ENCODE data around the gene BANP. TPM values are rescaled to one million over a fixed set of nuclear protein-coding genes. Genes with fewer than 3 reads are reported as not detected.

Gene BANP
- total RNA-seq, 1 experiment from 2014 or later, result 34.5 TPM

DNA sequence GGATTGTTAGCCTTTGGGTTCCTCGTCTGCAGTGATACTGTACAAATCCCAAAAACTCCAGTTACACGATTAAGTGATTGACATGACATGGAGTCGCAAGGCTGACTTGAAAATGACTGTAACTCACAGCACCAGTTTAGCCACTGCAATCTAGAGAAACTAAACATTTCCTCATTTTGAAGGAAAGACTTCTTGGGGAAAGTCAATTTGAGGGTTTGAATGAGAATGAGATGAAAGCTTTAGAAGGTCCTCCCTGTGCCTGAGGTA, 4.8 kb downstream of the BANP start (continued):
- TF ChIP-seq AFF4 (CRISPR knock-in tag; IDR thresholded peaks at IDR 0.05; ENCODE audit: borderline replicate concordance) (no peak), GABPB1 (CRISPR knock-in tag; IDR thresholded peaks at IDR 0.05) (no peak), CBFB (CRISPR knock-in tag; IDR thresholded peaks at IDR 0.05; ENCODE audit: low read depth) (no peak), EMX1 (CRISPR knock-in tag; IDR thresholded peaks at IDR 0.05) (no peak), ELF4 (CRISPR knock-in tag; IDR thresholded peaks at IDR 0.05; ENCODE audit: low read depth) (no peak), ZBTB21 (CRISPR knock-in tag; IDR thresholded peaks at IDR 0.05; ENCODE audit: borderline replicate concordance) (no peak), TEAD1 (CRISPR knock-in tag; IDR thresholded peaks at IDR 0.05) (no peak), E2F1 (CRISPR knock-in tag; IDR thresholded peaks at IDR 0.05) (no peak), TCF7 (CRISPR knock-in tag; IDR thresholded peaks at IDR 0.05; ENCODE audit: low read depth) (no peak)

- POLR2A ChIA-PET, result no interaction called here
- CTCF ChIA-PET, result interaction anchor here (0.7 to 1.6 kb wide), 7 partner anchors 20 to 481 kb away, joined by 3 to 5 read pairs (median 4); partner anchors contain the start of gene CA5A
- Mint-ChIP-seq H3K27me3 (ENCODE audit: low read depth) (no peaks in the 10 kb centered on the region), H3K9me3 (no peaks in the 10 kb centered on the region), H3K27ac (peak overlapping the region; percentile 89), H3K4me3 (no peak overlapping the region), H3K4me1 (peaks cover 40% of the 10 kb centered on the region), H3K36me3 (peaks cover 22% of the 10 kb centered on the region)
- ATAC-seq (peak; percentile 11), DNase-seq (ENCODE audit: low spot score) (no peak)
- TF ChIP-seq TP53 (CRISPR knock-in tag; IDR thresholded peaks at IDR 0.05), result no peak
- TF ChIP-seq ZNF532 (CRISPR knock-in tag; IDR thresholded peaks at IDR 0.05; ENCODE audit: borderline replicate concordance), result 0 out of 2 replicates have a peak, but pooled peaks have one; percentile 35
Observed at GRCh38 chr16:87956365-87957231, 5.4 kb downstream of the BANP start.

DNA sequence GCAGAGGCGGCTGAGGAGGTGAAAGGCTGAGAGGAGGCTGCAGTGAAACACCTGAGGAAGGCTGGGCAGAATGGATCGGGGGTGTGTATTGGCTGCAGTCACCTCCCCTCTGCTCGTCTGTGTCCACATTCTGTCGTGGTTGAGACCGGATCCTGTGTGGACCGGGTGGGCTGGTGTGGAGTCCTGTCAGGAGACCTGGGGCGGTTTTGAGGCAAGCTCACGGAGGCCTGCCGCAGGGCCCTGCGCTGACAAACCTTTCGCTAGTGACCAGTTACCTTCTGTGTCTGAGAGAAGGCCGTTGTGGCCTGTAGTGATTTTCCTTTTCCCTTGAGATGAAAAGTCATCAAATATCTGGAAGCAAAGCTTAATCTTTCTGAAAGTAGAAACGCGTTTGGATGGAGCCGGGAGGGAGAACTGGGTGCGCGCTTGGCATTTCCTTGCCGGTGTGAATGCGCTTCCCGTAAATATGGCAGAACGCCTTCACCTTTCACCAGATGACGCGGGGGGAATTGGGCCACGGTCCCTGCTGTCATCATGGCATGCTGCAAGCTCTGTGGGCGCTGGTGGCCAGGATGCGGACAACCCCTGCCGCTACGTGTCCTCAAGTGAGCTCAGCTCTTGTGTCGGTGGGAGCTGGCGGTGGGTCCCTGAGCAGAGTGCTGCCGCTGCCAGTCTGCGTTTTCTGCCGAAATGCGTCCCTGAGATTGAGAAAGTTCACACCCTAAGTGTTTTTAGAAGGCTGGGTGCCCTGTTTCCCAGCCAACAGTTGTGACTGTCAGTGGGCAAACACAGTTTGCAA, 6.3 kb downstream of the BANP start:
- no peak overlapping the region for H3K4me3 Mint-ChIP-seq
- H3K27me3 Mint-ChIP-seq (ENCODE audit: low read depth), result no peaks in the 10 kb centered on the region
- no peak for TF ChIP-seq NFYB (CRISPR knock-in tag; conservative IDR thresholded peaks at IDR 0.05; ENCODE audit: low read depth)
- TF ChIP-seq, protein P1, sequence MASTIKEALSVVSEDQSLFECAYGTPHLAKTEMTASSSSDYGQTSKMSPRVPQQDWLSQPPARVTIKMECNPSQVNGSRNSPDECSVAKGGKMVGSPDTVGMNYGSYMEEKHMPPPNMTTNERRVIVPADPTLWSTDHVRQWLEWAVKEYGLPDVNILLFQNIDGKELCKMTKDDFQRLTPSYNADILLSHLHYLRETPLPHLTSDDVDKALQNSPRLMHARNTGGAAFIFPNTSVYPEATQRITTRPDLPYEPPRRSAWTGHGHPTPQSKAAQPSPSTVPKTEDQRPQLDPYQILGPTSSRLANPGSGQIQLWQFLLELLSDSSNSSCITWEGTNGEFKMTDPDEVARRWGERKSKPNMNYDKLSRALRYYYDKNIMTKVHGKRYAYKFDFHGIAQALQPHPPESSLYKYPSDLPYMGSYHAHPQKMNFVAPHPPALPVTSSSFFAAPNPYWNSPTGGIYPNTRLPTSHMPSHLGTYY (CRISPR knock-in tag; IDR thresholded peaks at IDR 0.05), result no peak
- H3K9me3 Mint-ChIP-seq, result no peaks in the 10 kb centered on the region
- CTCF ChIA-PET, result interaction anchor here (1.1 to 1.6 kb wide), 4 partner anchors 31 to 480 kb away, joined by 3 to 5 read pairs (median 4); no protein-coding TSS in a partner anchor
- POLR2A ChIA-PET, result no interaction called here
- H3K4me1 Mint-ChIP-seq, result peaks cover 34% of the 10 kb centered on the region
- H3K36me3 Mint-ChIP-seq, result peaks cover 19% of the 10 kb centered on the region
- ATAC-seq (no peak), DNase-seq (ENCODE audit: low spot score) (no peak)
- peak overlapping the region; percentile 89 for H3K27ac Mint-ChIP-seq

Measured in WTC11 (cell line).